ENCODE results near the gene LHFPL4. TPM values are rescaled to one million over a fixed set of nuclear protein-coding genes. Genes with fewer than 3 reads are reported as not detected.

LHFPL4 gene
- total and polyA plus RNA-seq, 2 of the 13 experiments (the other 11 are each of a cell fraction or from before 2014, with no cell fraction given) = 0.02 to 0.03 TPM

DNA sequence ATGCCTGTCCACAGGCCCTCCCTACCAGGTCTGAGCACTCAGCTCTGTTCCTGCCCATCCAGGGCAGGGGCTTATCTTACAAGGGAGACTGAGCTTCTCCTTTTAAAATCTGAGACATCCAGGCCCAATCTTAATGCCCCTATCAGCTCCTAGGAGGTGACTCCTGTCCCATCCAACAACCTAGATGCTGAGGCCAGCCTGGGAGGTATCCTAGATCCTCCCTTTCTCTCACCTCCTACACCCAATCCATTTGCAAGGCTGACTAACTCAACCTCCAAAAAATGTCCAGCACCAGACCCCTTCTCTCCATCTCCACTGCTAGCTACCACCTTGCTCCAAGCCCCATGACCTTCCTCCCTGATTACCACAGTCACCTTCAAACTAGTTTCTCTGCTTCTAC is 17.4 kb downstream of the LHFPL4 start:
- H3K4me2 ChIP-seq (ENCODE audit: low read depth, low read length) = no peak overlapping the region
- H4K20me1 ChIP-seq (ENCODE audit: insufficient read depth, low read length) = no peaks in the 10 kb centered on the region
- H3K79me2 ChIP-seq (ENCODE audit: insufficient read depth, low read length) = no peaks in the 10 kb centered on the region
- intact Hi-C loops (cut with micrococcal nuclease; ENCODE audit: unreplicated experiment) = no loop called here
- no peak overlapping the region for H2AFZ ChIP-seq (ENCODE audit: low read length)
- CTCF ChIA-PET (ENCODE audit: low intra/inter-chr PET ratio, low total read pairs) = no interaction called here
- TF ChIP-seq, protein P1, sequence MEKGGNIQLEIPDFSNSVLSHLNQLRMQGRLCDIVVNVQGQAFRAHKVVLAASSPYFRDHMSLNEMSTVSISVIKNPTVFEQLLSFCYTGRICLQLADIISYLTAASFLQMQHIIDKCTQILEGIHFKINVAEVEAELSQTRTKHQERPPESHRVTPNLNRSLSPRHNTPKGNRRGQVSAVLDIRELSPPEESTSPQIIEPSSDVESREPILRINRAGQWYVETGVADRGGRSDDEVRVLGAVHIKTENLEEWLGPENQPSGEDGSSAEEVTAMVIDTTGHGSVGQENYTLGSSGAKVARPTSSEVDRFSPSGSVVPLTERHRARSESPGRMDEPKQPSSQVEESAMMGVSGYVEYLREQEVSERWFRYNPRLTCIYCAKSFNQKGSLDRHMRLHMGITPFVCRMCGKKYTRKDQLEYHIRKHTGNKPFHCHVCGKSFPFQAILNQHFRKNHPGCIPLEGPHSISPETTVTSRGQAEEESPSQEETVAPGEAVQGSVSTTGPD (CRISPR knock-in tag; IDR thresholded peaks at IDR 0.05) = no peak
- TF ChIP-seq ZNF101 (CRISPR knock-in tag; IDR thresholded peaks at IDR 0.05; ENCODE audit: borderline replicate concordance, low read depth) (no peak), ZNF550 (CRISPR knock-in tag; IDR thresholded peaks at IDR 0.05; ENCODE audit: borderline replicate concordance) (no peak), POLR2G (IDR thresholded peaks at IDR 0.05; ENCODE audit: low read depth, low read length) (no peak), IKZF5 (CRISPR knock-in tag; IDR thresholded peaks at IDR 0.05) (no peak), ZNF20 (CRISPR knock-in tag; IDR thresholded peaks at IDR 0.05) (no peak), SOX13 (IDR thresholded peaks at IDR 0.05) (no peak), SOX13 (CRISPR knock-in tag; conservative IDR thresholded peaks at IDR 0.05 in 1 of 2, IDR thresholded peaks at IDR 0.05 in 1 of 2) (no peak), EHMT2 (IDR thresholded peaks at IDR 0.05; ENCODE audit: borderline replicate concordance, low read depth, low read length) (no peak), FOXM1 (CRISPR knock-in tag; IDR thresholded peaks at IDR 0.05) (no peak), ZNF350 (CRISPR knock-in tag; IDR thresholded peaks at IDR 0.05; ENCODE audit: borderline replicate concordance, low read depth) (no peak), TP53 (CRISPR knock-in tag; conservative IDR thresholded peaks at IDR 0.05) (no peak), HOXA5 (CRISPR knock-in tag; IDR thresholded peaks at IDR 0.05) (no peak)
- no peaks in the 10 kb centered on the region for H3K4me1 ChIP-seq (ENCODE audit: insufficient read depth, low read length)
- in situ Hi-C loops (cut with HindIII; ENCODE audit: extremely low pct_ligation_motif_present, low pct_unique_long_range_greater_than_20kb) = no loop called here
- no peak overlapping the region for H3K4me3 ChIP-seq (replicated peaks in 1 of 3; ENCODE audit: insufficient read depth in 1 of 3, low read depth in 2 of 3, low read length in 3 of 3)
- FAIRE-seq (no peak), ATAC-seq (no peak), DNase-seq (ENCODE audit: low spot score) (no peak)
- H3K9ac ChIP-seq (ENCODE audit: insufficient read depth, low read depth, low read length) = no peak overlapping the region
- BruUV-seq (replicated peaks) = no TSS peak
- POLR2A ChIA-PET = no interaction called here
- H3K27ac ChIP-seq (ENCODE audit: extremely low read length, insufficient read depth, low read length) = no peak overlapping the region
- no peaks in the 10 kb centered on the region for H3K36me3 ChIP-seq (replicated peaks in 1 of 2; ENCODE audit: control insufficient read depth in 1 of 2, insufficient read depth in 2 of 2, low read length in 2 of 2)
- no peaks in the 10 kb centered on the region for H3K9me3 ChIP-seq (ENCODE audit: low read length)
- peaks cover 2 to 12% of the 10 kb centered on the region in 2 experiments; a peak in 3 of 5 replicates for H3K27me3 ChIP-seq (ENCODE audit: control insufficient read depth in 1 of 2, insufficient read depth in 2 of 2, low read length in 2 of 2)

All from HepG2 (cell line).